ENCODE results near the gene TENM3.
A peak's percentile ranks its signal among the peaks of the same experiment; 100 is the strongest.

TENM3 gene

GRCh38 chr4:182776376-182777105 lies 533.3 kb downstream of the TENM3 start:
- no peak for DNase-seq (ENCODE audit: low spot score)

- DNase-seq (ENCODE audit: low spot score): no peak
These were observed 535.2 kb downstream of the TENM3 start for GRCh38 chr4:182778222-182778982.

GRCh38 chr4:182786991-182787390 lies 543.8 kb downstream of the TENM3 start:
- DNase-seq (ENCODE audit: low spot score): no peak

GRCh38 chr4:182788201-182788600 lies 545.0 kb downstream of the TENM3 start:
- DNase-seq (ENCODE audit: low spot score): peak; percentile 16

DNA sequence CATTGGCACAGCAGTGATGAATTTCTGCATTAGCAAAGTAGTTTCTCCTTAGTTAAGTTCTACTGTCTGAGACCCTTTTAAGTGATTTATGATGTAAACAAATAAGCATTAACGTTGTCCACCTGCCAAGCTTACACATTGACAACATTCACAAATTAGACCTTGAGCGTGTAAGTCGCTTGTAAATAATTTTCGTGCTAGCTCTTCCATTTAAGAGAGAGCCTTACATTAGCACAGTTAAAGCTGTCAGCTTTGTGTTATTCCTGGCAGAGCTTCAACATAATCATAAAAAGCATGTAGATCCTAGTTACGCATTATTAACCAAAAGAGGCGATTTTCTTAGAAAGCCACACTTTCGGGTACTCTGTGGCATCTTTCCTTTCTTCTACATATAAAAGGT lies 546.3 kb downstream of the TENM3 start:
- no peak for DNase-seq (ENCODE audit: low spot score)

DNA sequence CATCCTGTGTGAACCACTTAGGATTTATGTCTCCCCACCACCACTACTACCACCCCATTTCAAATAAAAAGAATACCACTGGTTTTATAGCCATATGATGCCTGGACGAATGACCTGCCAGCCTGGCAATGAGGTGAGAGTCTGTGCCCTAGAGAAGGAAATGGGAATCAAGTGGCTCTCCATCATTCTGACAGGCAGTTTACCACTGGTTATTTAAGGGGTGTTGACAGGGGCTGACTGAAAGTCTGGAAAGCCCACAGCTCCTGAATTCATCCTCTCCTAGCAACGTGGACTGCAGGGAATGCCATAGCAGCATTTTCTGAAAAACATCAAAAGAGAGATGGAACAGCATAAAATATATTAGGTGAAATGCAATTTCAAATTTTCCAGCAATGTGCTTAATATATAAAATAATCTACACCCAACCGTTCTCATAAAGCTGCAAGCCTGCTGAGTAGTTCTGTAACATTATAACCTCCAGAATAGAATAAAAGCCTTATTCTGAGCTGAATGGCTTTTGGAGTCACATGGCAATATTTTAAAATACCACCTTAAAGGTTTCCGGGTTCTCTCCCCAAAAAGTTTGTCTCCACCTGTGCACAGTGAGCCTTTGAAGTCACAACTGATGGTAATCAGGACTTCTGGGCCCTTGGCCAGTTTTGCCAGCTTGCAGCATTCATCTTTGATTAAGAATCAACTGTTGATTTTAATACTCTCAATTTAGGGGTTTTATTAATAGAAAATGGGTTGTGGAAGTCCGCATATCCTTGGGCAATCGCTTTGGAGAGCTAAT lies 552.4 kb downstream of the TENM3 start:
- no peak for DNase-seq (ENCODE audit: low spot score)

DNA sequence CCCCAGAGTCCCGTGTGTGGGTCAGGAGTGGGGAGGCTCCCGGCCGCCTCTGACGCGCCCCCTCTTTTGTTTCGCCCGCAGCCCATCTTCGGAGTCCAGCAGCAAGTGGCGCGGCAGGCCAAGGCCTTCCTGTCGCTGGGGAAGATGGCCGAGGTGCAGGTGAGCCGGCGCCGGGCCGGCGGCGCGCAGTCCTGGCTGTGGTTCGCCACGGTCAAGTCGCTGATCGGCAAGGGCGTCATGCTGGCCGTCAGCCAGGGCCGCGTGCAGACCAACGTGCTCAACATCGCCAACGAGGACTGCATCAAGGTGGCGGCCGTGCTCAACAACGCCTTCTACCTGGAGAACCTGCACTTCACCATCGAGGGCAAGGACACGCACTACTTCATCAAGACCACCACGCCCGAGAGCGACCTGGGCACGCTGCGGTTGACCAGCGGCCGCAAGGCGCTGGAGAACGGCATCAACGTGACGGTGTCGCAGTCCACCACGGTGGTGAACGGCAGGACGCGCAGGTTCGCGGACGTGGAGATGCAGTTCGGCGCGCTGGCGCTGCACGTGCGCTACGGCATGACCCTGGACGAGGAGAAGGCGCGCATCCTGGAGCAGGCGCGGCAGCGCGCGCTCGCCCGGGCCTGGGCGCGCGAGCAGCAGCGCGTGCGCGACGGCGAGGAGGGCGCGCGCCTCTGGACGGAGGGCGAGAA lies 556.5 kb downstream of the TENM3 start:
- DNase-seq (ENCODE audit: low spot score): no peak

GRCh38 chr4:182800216-182800515 lies 557.0 kb downstream of the TENM3 start:
- no peak for DNase-seq (ENCODE audit: low spot score)

DNA sequence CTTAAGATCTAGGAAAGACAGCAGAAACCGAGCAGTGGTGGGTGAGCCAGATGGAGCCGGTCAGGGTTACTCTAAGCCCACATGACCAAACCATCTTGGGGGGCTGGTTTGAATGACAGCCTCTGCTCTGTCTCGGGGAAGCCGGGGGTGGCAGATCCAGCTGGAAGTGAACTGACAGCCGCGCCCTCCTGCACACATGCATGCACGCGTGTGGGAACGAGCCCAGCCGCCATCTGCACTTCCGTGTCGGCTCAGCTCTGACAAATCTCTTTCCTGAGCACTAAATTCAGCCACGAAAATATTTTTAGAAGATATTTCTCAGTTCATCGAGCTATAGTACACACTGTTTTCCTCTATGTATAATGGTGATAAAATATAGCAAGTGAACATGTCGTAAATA lies 558.4 kb downstream of the TENM3 start:
- DNase-seq (ENCODE audit: low spot score): peak; percentile 27

- DNase-seq (ENCODE audit: low spot score): no peak
These were observed 559.4 kb downstream of the TENM3 start for GRCh38 chr4:182802621-182803020.

GRCh38 chr4:182803235-182803634 lies 560.0 kb downstream of the TENM3 start:
- DNase-seq (ENCODE audit: low spot score): no peak

- no peak for DNase-seq (ENCODE audit: low spot score)
These were observed 560.9 kb downstream of the TENM3 start for GRCh38 chr4:182804131-182804530.

DNA sequence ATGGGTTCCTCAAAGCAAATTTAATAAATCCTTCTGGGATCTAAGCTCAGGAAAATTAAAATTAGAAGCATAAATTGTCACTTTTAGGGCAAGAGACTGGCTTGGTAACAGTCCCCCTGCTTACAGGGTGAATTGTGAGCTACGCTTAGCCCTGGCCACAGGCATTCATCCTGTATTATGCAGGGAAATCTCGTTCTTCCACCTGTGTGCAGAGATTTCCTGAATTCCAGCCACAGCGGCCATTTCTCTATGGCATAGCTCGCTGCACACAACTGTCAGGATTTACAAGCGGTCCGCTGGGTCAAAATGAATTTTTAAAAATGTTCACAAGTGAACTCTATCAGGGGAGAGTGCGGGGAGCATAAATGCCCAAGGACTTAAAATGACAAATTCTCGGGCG lies 562.1 kb downstream of the TENM3 start:
- DNase-seq (ENCODE audit: low spot score): no peak

GRCh38 chr4:182805750-182806149 lies 562.5 kb downstream of the TENM3 start:
- no peak for DNase-seq (ENCODE audit: low spot score)

DNA sequence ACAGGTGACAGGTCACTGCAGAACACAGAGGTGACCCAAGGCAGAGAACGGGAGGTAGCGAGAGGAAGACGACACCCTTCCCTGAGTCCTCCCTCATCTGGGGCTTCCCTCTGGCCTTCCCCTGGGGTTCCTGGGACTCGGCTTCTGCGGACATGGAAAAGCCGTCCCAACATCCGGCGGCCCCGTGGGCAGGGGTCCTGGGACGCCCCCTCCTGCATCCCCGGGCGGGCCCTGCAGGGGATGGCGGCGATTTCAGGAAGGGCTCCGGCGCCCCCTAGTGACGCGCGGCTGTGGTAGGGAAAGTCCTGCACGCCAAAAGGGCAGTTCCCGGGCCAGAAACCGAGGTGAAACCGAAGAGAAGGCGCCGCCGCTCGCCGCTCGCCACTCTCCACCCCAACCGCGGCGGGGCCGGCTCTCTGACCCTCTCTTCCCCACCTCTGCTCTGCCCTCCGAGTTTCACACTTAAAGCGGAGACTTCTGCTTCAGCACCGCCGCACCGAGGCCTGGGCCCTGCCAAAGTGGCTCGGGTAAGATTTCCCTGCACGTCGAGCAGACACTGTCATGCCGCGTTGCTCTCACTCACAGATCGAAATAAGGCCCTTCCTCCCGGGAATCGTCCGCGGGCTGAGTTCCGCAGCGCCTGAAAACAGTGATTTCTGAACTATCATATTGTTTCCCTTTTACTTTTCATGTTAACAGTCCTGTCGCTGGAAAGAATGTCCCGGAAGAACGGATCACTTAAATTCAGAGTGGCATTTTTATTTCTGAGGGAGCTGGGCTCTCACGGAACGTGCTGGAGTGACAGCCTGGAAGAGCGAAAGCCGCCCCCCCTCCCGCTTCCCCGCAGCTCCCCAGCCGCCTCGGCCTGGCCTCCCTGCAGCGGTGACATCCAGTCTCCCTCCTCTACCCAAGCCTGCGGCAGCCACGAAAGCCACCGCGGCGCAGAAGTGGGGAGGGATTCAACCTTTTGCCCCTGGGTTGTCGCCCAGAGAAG lies 563.4 kb downstream of the TENM3 start:
- peak; percentile 69 for DNase-seq (ENCODE audit: low spot score)

- DNase-seq (ENCODE audit: low spot score): no peak
These were observed 564.1 kb downstream of the TENM3 start for GRCh38 chr4:182807346-182807745.

- DNase-seq (ENCODE audit: low spot score): no peak
These were observed 564.8 kb downstream of the TENM3 start for GRCh38 chr4:182807767-182808548.

- DNase-seq (ENCODE audit: low spot score): no peak
These were observed 565.6 kb downstream of the TENM3 start for GRCh38 chr4:182808673-182809416.

DNA sequence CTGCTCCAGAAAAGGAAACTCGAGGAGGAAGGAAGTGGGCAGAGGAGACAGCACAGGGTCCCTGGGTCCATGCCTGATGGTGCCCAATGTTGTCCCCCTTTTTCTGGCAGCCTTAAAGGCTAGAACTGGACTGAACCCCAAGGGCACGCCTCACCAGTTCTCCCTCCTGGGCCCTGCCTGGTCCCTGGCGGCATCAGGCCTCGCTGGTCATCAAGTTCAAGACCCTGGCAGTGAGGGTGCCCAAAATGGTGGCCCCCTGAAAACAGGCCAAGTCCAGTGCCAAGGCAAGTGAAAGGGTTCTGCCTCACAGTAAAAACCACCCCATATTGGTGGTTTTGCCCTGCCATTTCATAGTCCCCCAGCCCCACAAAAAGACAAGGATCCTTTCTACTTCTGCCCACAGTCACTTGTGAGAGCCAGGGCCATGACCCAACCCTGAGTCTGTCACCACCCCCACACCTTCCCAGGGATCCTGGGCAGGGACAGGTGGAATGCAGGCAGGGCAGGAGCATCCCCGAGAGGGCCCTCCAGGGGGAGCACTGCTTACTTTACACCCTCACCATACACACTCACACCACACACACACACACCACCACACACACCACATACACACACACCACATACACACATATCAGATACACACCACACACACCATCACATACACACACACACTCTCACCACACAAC lies 566.4 kb downstream of the TENM3 start:
- DNase-seq (ENCODE audit: low spot score): no peak
